ENCODE measurements around the gene MRNIP. TPM values are rescaled to one million over a fixed set of nuclear protein-coding genes. Genes with fewer than 3 reads are reported as not detected.

Gene MRNIP
- total and polyA plus RNA-seq, 2 of the 8 experiments (the other 6 are each of a cell fraction or from before 2014, with no cell fraction given), result 29.6 TPM

GRCh38 chr5:179816796-179817469 lies 41.7 kb downstream of the MRNIP start (continued):
- TF ChIP-seq ASH2L (IDR thresholded peaks at IDR 0.05; ENCODE audit: low read length) (peak; percentile 34), POU5F1 (IDR thresholded peaks at IDR 0.05; ENCODE audit: low read depth, low read length) (no peak)

Measured in H1 (cell line).